Thyroid gland (tissue), 4 donors: ENCODE data around the gene CDH1. TPM values are rescaled to one million over a fixed set of nuclear protein-coding genes. Genes with fewer than 3 reads are reported as not detected.

Experiments used
- DNase-seq, 2 donors: peaks; one replicate each; pipeline ENCODE4 v3.0.0-alpha.2; 2019
- H3K27ac ChIP-seq, 3 donors: fragments of 200-600 bp; sonication (generic); 1 replicate in 2 of 3; 2 replicates in 1 of 3; pipeline ENCODE4 v1.5.1; 2016 to 2019; ENCODE audit warnings: mild to moderate bottlenecking in 1 of 3, moderate library complexity in 1 of 3
- H3K27me3 ChIP-seq: fragments of 200-600 bp; sonication (generic); one replicate; pipeline ENCODE4 v1.5.1; 2019
- H3K36me3 ChIP-seq, 2 donors: fragments of 200-600 bp; sonication (generic); one replicate each; pipeline ENCODE4 v1.5.1; 2016 to 2019
- H3K4me1 ChIP-seq, 2 donors: fragments of 200-600 bp; sonication (generic); one replicate each; pipeline ENCODE4 v1.5.1; 2017 to 2019
- H3K4me3 ChIP-seq, 3 donors: fragments of 200-600 bp; sonication (generic); replicated peaks in 1 of 3; 1 replicate in 2 of 3; 2 replicates in 1 of 3; pipeline ENCODE4 v1.5.1; 2016; ENCODE audit warnings: mild to moderate bottlenecking in 1 of 3
- H3K9me3 ChIP-seq: fragments of 200-600 bp; sonication (generic); one replicate; pipeline ENCODE4 v1.5.1; 2017
- CTCF ChIP-seq, 6 experiments: fragments of 200-600 bp in 3 of 6; fragments of 450-650 bp in 3 of 6; sonication (generic) in 3 of 6; IDR thresholded peaks; one replicate each; pipeline ENCODE4 v1.5.1; 2016 to 2019; ENCODE audit warnings: antibody characterized with exemption in 6 of 6, mild to moderate bottlenecking in 2 of 6, inconsistent platforms in 1 of 6, moderate library complexity in 1 of 6
- POLR2A ChIP-seq, 2 donors: fragments of 450-650 bp; IDR thresholded peaks; one replicate each; pipeline ENCODE4 v1.6.1; 2017; ENCODE audit warnings: antibody characterized with exemption in 2 of 2, mild to moderate bottlenecking in 2 of 2, moderate library complexity in 1 of 2
- WGBS, 2 donors: methylation state at CpG; one replicate each; pipeline ENCODE4 v1.1.5; 2017; 5-methylcytosine and 5-hydroxymethylcytosine counted together
- intact Hi-C: fragments of 100-400 bp; cut with DNase I; formaldehyde crosslinking; loops from one replicate; pipeline ENCODE4 v1.15.1; 2023
- total RNA-seq, 4 donors: library from RNA; depleted of rRNA; stranded (reverse); fragments of >200 nt; gene quantifications; one replicate each; pipeline ENCODE4 v1.2.3, GENCODE V29; 2016

The CDH1 gene
- total RNA-seq, 4 donors from 2014 or later: 177 to 287 (median 279) TPM

- 86 to 92% methylated on average over 7 of the region's 7 CpGs for WGBS, 2 donors
- peak overlapping the region in 1 of 3 donors; percentile 44 for H3K27ac ChIP-seq
- intact Hi-C loops: no loop called here
Observed at GRCh38 chr16:68802190-68802589, 65.1 kb downstream of the CDH1 start.

GRCh38 chr16:68806422-68806821 lies 69.3 kb downstream of the CDH1 start:
- intact Hi-C loops: no loop called here
- TF ChIP-seq CTCF (IDR thresholded peaks at IDR 0.05) (no peak), POLR2A (IDR thresholded peaks at IDR 0.05) (no peak)
- peak overlapping the region in 1 of 3 donors; percentile 5 for H3K27ac ChIP-seq
- H3K4me1 ChIP-seq: peaks cover 7 to 9% of the 10 kb centered on the region in 2 donors
- H3K27me3 ChIP-seq: no peaks in the 10 kb centered on the region
- H3K4me3 ChIP-seq: no peak overlapping the region
- WGBS, 2 donors: 79 to 87% methylated on average over 2 of the region's 2 CpGs
- DNase-seq: no peak
- no peaks in the 10 kb centered on the region for H3K9me3 ChIP-seq
- H3K36me3 ChIP-seq: peaks cover 32 to 33% of the 10 kb centered on the region in 2 donors

More at GRCh38 chr16:68802190-68802589, 65.1 kb downstream of the CDH1 start:
- no peaks in the 10 kb centered on the region for H3K9me3 ChIP-seq
- peaks cover 6 to 7% of the 10 kb centered on the region in 2 donors for H3K36me3 ChIP-seq
- H3K27me3 ChIP-seq: no peaks in the 10 kb centered on the region
- no peak for TF ChIP-seq POLR2A (IDR thresholded peaks at IDR 0.05)
- no peak for TF ChIP-seq CTCF (IDR thresholded peaks at IDR 0.05)
- peaks cover 14 to 27% of the 10 kb centered on the region in 2 donors for H3K4me1 ChIP-seq
- no peak overlapping the region for H3K4me3 ChIP-seq
- no peak for DNase-seq

GRCh38 chr16:68806981-68807380 lies 69.9 kb downstream of the CDH1 start:
- H3K27me3 ChIP-seq: no peaks in the 10 kb centered on the region
- peaks cover 33% of the 10 kb centered on the region in 2 donors for H3K36me3 ChIP-seq
- 68 to 77% methylated on average over 1 of the region's 1 CpG for WGBS, 2 donors
- H3K9me3 ChIP-seq: no peaks in the 10 kb centered on the region
- no peak for TF ChIP-seq POLR2A (IDR thresholded peaks at IDR 0.05)
- TF ChIP-seq CTCF (IDR thresholded peaks at IDR 0.05): no peak
- no peak for DNase-seq
- intact Hi-C loops: no loop called here
- no peak overlapping the region for H3K4me3 ChIP-seq
- H3K4me1 ChIP-seq: peaks cover 7 to 9% of the 10 kb centered on the region in 2 donors
- no peak overlapping the region for H3K27ac ChIP-seq

GRCh38 chr16:68814516-68814915 lies 77.4 kb downstream of the CDH1 start:
- no peak overlapping the region for H3K4me3 ChIP-seq
- WGBS, 2 donors: 74 to 85% methylated on average over 3 of the region's 3 CpGs
- no peak overlapping the region for H3K27ac ChIP-seq
- intact Hi-C loops: no loop called here
- H3K9me3 ChIP-seq: no peaks in the 10 kb centered on the region
- no peak for DNase-seq
- H3K4me1 ChIP-seq: no peaks in the 10 kb centered on the region
- H3K27me3 ChIP-seq: no peaks in the 10 kb centered on the region
- no peak for TF ChIP-seq POLR2A (IDR thresholded peaks at IDR 0.05)
- TF ChIP-seq CTCF (IDR thresholded peaks at IDR 0.05): no peak
- peaks cover 64 to 87% of the 10 kb centered on the region in 2 donors for H3K36me3 ChIP-seq

GRCh38 chr16:68823401-68824135 lies 86.5 kb downstream of the CDH1 start:
- TF ChIP-seq CTCF (IDR thresholded peaks at IDR 0.05): no peak
- no peak for TF ChIP-seq POLR2A (IDR thresholded peaks at IDR 0.05)
- WGBS, 2 donors: 82 to 89% methylated on average over 8 of the region's 8 CpGs
- Histone ChIP-seq H3K27me3 (no peaks in the 10 kb centered on the region), H3K4me3 (no peak overlapping the region), H3K27ac (no peak overlapping the region), H3K36me3 (peaks cover 17 to 51% of the 10 kb centered on the region in 2 donors), H3K4me1 (no peaks in the 10 kb centered on the region), H3K9me3 (no peaks in the 10 kb centered on the region)
- intact Hi-C loops: no loop called here
- no peak for DNase-seq
